Mucosa of rectum (tissue), 2 donors: ENCODE data around the gene AWAT2.

Experiments
- H3K27ac ChIP-seq, 2 donors: one replicate each; pipeline ENCODE4 v1.7.0; 2013; ENCODE audit warnings: inconsistent platforms in 2 of 2, low read depth in 2 of 2, low read length in 2 of 2
- H3K27me3 ChIP-seq, 2 donors: one replicate each; pipeline ENCODE4 v1.7.0; 2013; ENCODE audit warnings: low read length in 2 of 2; ENCODE audit not compliant: control insufficient read depth in 2 of 2, insufficient read depth in 2 of 2
- H3K36me3 ChIP-seq, 2 donors: one replicate each; pipeline ENCODE4 v1.7.0; 2013; ENCODE audit warnings: low read length in 2 of 2; ENCODE audit not compliant: control insufficient read depth in 2 of 2, insufficient read depth in 2 of 2
- H3K4me1 ChIP-seq, 2 donors: one replicate each; pipeline ENCODE4 v1.7.0; 2013; ENCODE audit warnings: low read length in 2 of 2, mild to moderate bottlenecking in 1 of 2; ENCODE audit not compliant: control insufficient read depth in 2 of 2, insufficient read depth in 2 of 2
- H3K4me3 ChIP-seq, 2 donors: one replicate each; pipeline ENCODE4 v1.7.0; 2013; ENCODE audit warnings: low read length in 2 of 2
- H3K9ac ChIP-seq, 2 donors: one replicate each; pipeline ENCODE4 v1.7.0; 2013; ENCODE audit warnings: low read length in 2 of 2, low read depth in 1 of 2, mild to moderate bottlenecking in 1 of 2
- H3K9me3 ChIP-seq, 2 donors: one replicate each; pipeline ENCODE4 v1.7.0; 2013; ENCODE audit warnings: low read length in 2 of 2; ENCODE audit not compliant: control insufficient read depth in 2 of 2
- donor health status: healthy.
- donor health status: Normal muscosa, but diverticular disease.

Gene AWAT2

GRCh38 chrX:70049925-70050324, at the start of gene AWAT2:
Gene AWAT2 (minus strand): TSS chrX:70049938. CDS start chrX:70049932, 6 bp downstream.
- Histone ChIP-seq H3K9ac (no peak within 1 kb of the TSS), H3K27ac (no peak within 1 kb of the TSS), H3K36me3 (no peaks in the 10 kb centered on the region), H3K4me1 (no peaks in the 10 kb centered on the region), H3K4me3 (no peak within 1 kb of the TSS), H3K9me3 (no peaks in the 10 kb centered on the region), H3K27me3 (peaks cover 2 to 3% of the 10 kb centered on the region in 2 donors)

- no peaks in the 10 kb centered on the region for H3K9me3 ChIP-seq
- H3K4me3 ChIP-seq = no peak overlapping the region
- no peak overlapping the region for H3K27ac ChIP-seq
- H3K9ac ChIP-seq = no peak overlapping the region
- H3K36me3 ChIP-seq = no peaks in the 10 kb centered on the region
- peaks cover 5 to 6% of the 10 kb centered on the region in 2 donors for H3K27me3 ChIP-seq
- H3K4me1 ChIP-seq = no peaks in the 10 kb centered on the region
Measured at GRCh38 chrX:70096052-70096451, 46.3 kb upstream of the AWAT2 start.

GRCh38 chrX:70092247-70092646, 42.5 kb upstream of the AWAT2 start:
- H3K36me3 ChIP-seq = no peaks in the 10 kb centered on the region
- H3K9ac ChIP-seq = no peak overlapping the region
- H3K27ac ChIP-seq = no peak overlapping the region
- H3K4me1 ChIP-seq = no peaks in the 10 kb centered on the region
- H3K9me3 ChIP-seq = no peaks in the 10 kb centered on the region
- no peak overlapping the region for H3K4me3 ChIP-seq
- peaks cover 0 to 2% of the 10 kb centered on the region in 2 donors for H3K27me3 ChIP-seq

- no peak overlapping the region for H3K27ac ChIP-seq
- peaks cover 0 to 2% of the 10 kb centered on the region in 2 donors for H3K27me3 ChIP-seq
- no peak overlapping the region for H3K4me3 ChIP-seq
- no peaks in the 10 kb centered on the region for H3K4me1 ChIP-seq
- no peak overlapping the region for H3K9ac ChIP-seq
- H3K9me3 ChIP-seq = no peaks in the 10 kb centered on the region
- H3K36me3 ChIP-seq = no peaks in the 10 kb centered on the region
Measured at GRCh38 chrX:70089604-70090297, 40.0 kb upstream of the AWAT2 start.

- Histone ChIP-seq H3K27ac (no peak overlapping the region), H3K9ac (no peak overlapping the region), H3K9me3 (no peaks in the 10 kb centered on the region), H3K4me3 (no peak overlapping the region), H3K36me3 (no peaks in the 10 kb centered on the region), H3K4me1 (no peaks in the 10 kb centered on the region), H3K27me3 (peaks cover 0 to 6% of the 10 kb centered on the region in 2 donors)
Measured at GRCh38 chrX:70088751-70089150, 39.0 kb upstream of the AWAT2 start.

- H3K4me1 ChIP-seq = no peaks in the 10 kb centered on the region
- peaks cover 0 to 3% of the 10 kb centered on the region in 2 donors for H3K27me3 ChIP-seq
- H3K36me3 ChIP-seq = no peaks in the 10 kb centered on the region
Measured at GRCh38 chrX:70087857-70088630, 38.3 kb upstream of the AWAT2 start.

GRCh38 chrX:70084592-70085240, 35.0 kb upstream of the AWAT2 start:
- Histone ChIP-seq H3K27me3 (peaks cover 0 to 10% of the 10 kb centered on the region in 2 donors), H3K27ac (no peak overlapping the region), H3K4me1 (no peaks in the 10 kb centered on the region), H3K9ac (no peak overlapping the region), H3K9me3 (no peaks in the 10 kb centered on the region), H3K36me3 (no peaks in the 10 kb centered on the region), H3K4me3 (no peak overlapping the region)

More at GRCh38 chrX:70087857-70088630, 38.3 kb upstream of the AWAT2 start:
- H3K4me3 ChIP-seq = no peak overlapping the region
- H3K9ac ChIP-seq = no peak overlapping the region
- no peak overlapping the region for H3K27ac ChIP-seq
- no peaks in the 10 kb centered on the region for H3K9me3 ChIP-seq

GRCh38 chrX:70082723-70083122, 33.0 kb upstream of the AWAT2 start:
- Histone ChIP-seq H3K27ac (no peak overlapping the region), H3K9ac (no peak overlapping the region), H3K36me3 (no peaks in the 10 kb centered on the region), H3K4me1 (no peaks in the 10 kb centered on the region), H3K27me3 (peaks cover 0 to 10% of the 10 kb centered on the region in 2 donors), H3K9me3 (no peaks in the 10 kb centered on the region), H3K4me3 (no peak overlapping the region)

GRCh38 chrX:70079870-70080269, 30.1 kb upstream of the AWAT2 start:
- Histone ChIP-seq H3K4me1 (no peaks in the 10 kb centered on the region), H3K4me3 (no peak overlapping the region), H3K27ac (no peak overlapping the region), H3K36me3 (no peaks in the 10 kb centered on the region), H3K9me3 (no peaks in the 10 kb centered on the region), H3K27me3 (peaks cover 0 to 10% of the 10 kb centered on the region in 2 donors), H3K9ac (no peak overlapping the region)

- Histone ChIP-seq H3K36me3 (no peaks in the 10 kb centered on the region), H3K9me3 (no peaks in the 10 kb centered on the region), H3K27me3 (peaks cover 0 to 10% of the 10 kb centered on the region in 2 donors), H3K4me1 (no peaks in the 10 kb centered on the region), H3K9ac (no peak overlapping the region), H3K4me3 (no peak overlapping the region), H3K27ac (no peak overlapping the region)
Measured at GRCh38 chrX:70079297-70079696, 29.6 kb upstream of the AWAT2 start.
